Activated CD8-positive, alpha-beta memory T cell treated with anti-CD3 and anti-CD28 coated beads, Interleukin-2, amount 10 ng/mL, durations not matched to agents 7 days and 5 days (primary cell): ENCODE data around the gene FMNL1. TPM values are rescaled to one million over a fixed set of nuclear protein-coding genes. Genes with fewer than 3 reads are reported as not detected.

Source experiments
- ATAC-seq: fragments of 150-1000 bp; cut with Tn5 transposase; one replicate; pipeline ENCODE4 v1.10.0; 2021; ENCODE audit warnings: moderate library complexity
- CTCF ChIA-PET: fragments of 350-600 bp; sonication (Branson Sonifier 250); formaldehyde crosslinking; loops from one replicate; lab custom pipeline; 2021; ENCODE audit warnings: antibody characterized with exemption; lab: Charles Lee
- DNase-seq: peaks from one replicate; pipeline ENCODE4 v3.0.0-alpha.2; 2020
- H3K27ac Mint-ChIP-seq: one replicate; pipeline ENCODE4 v1.8.0; 2021; ENCODE audit warnings: mild to moderate bottlenecking, mixed read lengths
- H3K27me3 Mint-ChIP-seq: one replicate; pipeline ENCODE4 v1.8.0; 2021; ENCODE audit warnings: mixed read lengths
- H3K36me3 Mint-ChIP-seq: one replicate; pipeline ENCODE4 v1.8.0; 2021; ENCODE audit warnings: mild to moderate bottlenecking, mixed read lengths
- H3K4me1 Mint-ChIP-seq: one replicate; pipeline ENCODE4 v1.8.0; 2021; ENCODE audit warnings: mixed read lengths
- H3K4me3 Mint-ChIP-seq: one replicate; pipeline ENCODE4 v1.8.0; 2021; ENCODE audit warnings: mild to moderate bottlenecking, moderate library complexity, mixed read lengths
- H3K9me3 Mint-ChIP-seq: one replicate; pipeline ENCODE4 v1.8.0; 2022; ENCODE audit warnings: low read depth, mixed read lengths
- total RNA-seq, 2 experiments: library from RNA; stranded (reverse); gene quantifications; one replicate each; pipeline ENCODE4 v1.2.3, GENCODE V29; 2021

Gene FMNL1
- total RNA-seq, 2 experiments from 2014 or later, result 482 to 504 TPM

GRCh38 chr17:45224671-45225050 is 3.0 kb downstream of the FMNL1 start:
- H3K4me3 Mint-ChIP-seq, result peak overlapping the region; percentile 93
- DNase-seq (peak; percentile 71), ATAC-seq (no peak)
- H3K36me3 Mint-ChIP-seq, result peaks cover 53% of the 10 kb centered on the region
- H3K4me1 Mint-ChIP-seq, result peaks cover 49% of the 10 kb centered on the region
- no peaks in the 10 kb centered on the region for H3K9me3 Mint-ChIP-seq
- CTCF ChIA-PET, result interaction anchor here (0.6 to 12.6 kb wide), 9 partner anchors 10 to 454 kb away, joined by 3 to 386 read pairs (median 16); partner anchors contain the start of genes ACBD4 and HEXIM1
- peak overlapping the region; percentile 100 for H3K27ac Mint-ChIP-seq
- H3K27me3 Mint-ChIP-seq, result no peaks in the 10 kb centered on the region

- H3K36me3 Mint-ChIP-seq, result peaks cover 47% of the 10 kb centered on the region
Measured at GRCh38 chr17:45225051-45225700, 3.5 kb downstream of the FMNL1 start.

GRCh38 chr17:45225964-45226530 is 4.4 kb downstream of the FMNL1 start:
- Mint-ChIP-seq H3K27me3 (no peaks in the 10 kb centered on the region), H3K9me3 (no peaks in the 10 kb centered on the region), H3K36me3 (peaks cover 42% of the 10 kb centered on the region), H3K4me1 (peaks cover 52% of the 10 kb centered on the region), H3K4me3 (peak overlapping the region; percentile 93), H3K27ac (peak overlapping the region; percentile 100)
- peak; percentile 99 for DNase-seq
- ATAC-seq, result peak; percentile 62
- CTCF ChIA-PET, result interaction anchor here (0.6 to 12.6 kb wide), 14 partner anchors 9 to 183 kb away, joined by 3 to 386 read pairs (median 12); partner anchors contain the start of genes ACBD4, HEXIM1 and MAP3K14

More at GRCh38 chr17:45225051-45225700, 3.5 kb downstream of the FMNL1 start:
- CTCF ChIA-PET, result interaction anchor here (0.6 to 12.6 kb wide), 14 partner anchors 10 to 454 kb away, joined by 3 to 386 read pairs (median 12); partner anchors contain the start of genes ACBD4, HEXIM1 and MAP3K14
- peaks cover 49% of the 10 kb centered on the region for H3K4me1 Mint-ChIP-seq
- H3K27me3 Mint-ChIP-seq, result no peaks in the 10 kb centered on the region
- DNase-seq, result peak; percentile 72
- ATAC-seq, result no peak
- H3K9me3 Mint-ChIP-seq, result no peaks in the 10 kb centered on the region
- peak overlapping the region; percentile 93 for H3K4me3 Mint-ChIP-seq
- H3K27ac Mint-ChIP-seq, result peak overlapping the region; percentile 100

- Mint-ChIP-seq H3K4me1 (peaks cover 57% of the 10 kb centered on the region), H3K27me3 (no peaks in the 10 kb centered on the region), H3K9me3 (no peaks in the 10 kb centered on the region), H3K27ac (peak overlapping the region; percentile 100), H3K36me3 (peaks cover 42% of the 10 kb centered on the region), H3K4me3 (peak overlapping the region; percentile 93)
- CTCF ChIA-PET, result interaction anchor here (1.0 to 12.6 kb wide), 13 partner anchors 9 to 183 kb away, joined by 3 to 386 read pairs (median 13); partner anchors contain the start of genes ACBD4, HEXIM1 and MAP3K14
- DNase-seq (no peak), ATAC-seq (no peak)
Measured at GRCh38 chr17:45226576-45226975, 4.9 kb downstream of the FMNL1 start.

- Mint-ChIP-seq H3K27ac (peak overlapping the region; percentile 100), H3K9me3 (no peaks in the 10 kb centered on the region), H3K4me1 (peaks cover 64% of the 10 kb centered on the region), H3K36me3 (peaks cover 47% of the 10 kb centered on the region), H3K27me3 (no peaks in the 10 kb centered on the region), H3K4me3 (peak overlapping the region; percentile 93)
- CTCF ChIA-PET, result interaction anchor here (0.9 to 16.1 kb wide), 11 partner anchors 4 to 158 kb away, joined by 3 to 386 read pairs (median 18); partner anchors contain the start of genes ACBD4, FMNL1, HEXIM1 and MAP3K14
- peak; percentile 67 for DNase-seq
- no peak for ATAC-seq
Measured at GRCh38 chr17:45227101-45227925, 5.6 kb downstream of the FMNL1 start.

- ATAC-seq (no peak), DNase-seq (peak; percentile 57)
- peak overlapping the region; percentile 100 for H3K27ac Mint-ChIP-seq
- no peaks in the 10 kb centered on the region for H3K27me3 Mint-ChIP-seq
- H3K9me3 Mint-ChIP-seq, result no peaks in the 10 kb centered on the region
- peaks cover 70% of the 10 kb centered on the region for H3K4me1 Mint-ChIP-seq
- CTCF ChIA-PET, result interaction anchor here (0.9 to 16.1 kb wide), 9 partner anchors 5 to 93 kb away, joined by 3 to 386 read pairs (median 10); partner anchors contain the start of genes ACBD4, FMNL1, HEXIM1 and HEXIM2
- peak overlapping the region; percentile 93 for H3K4me3 Mint-ChIP-seq
- peaks cover 45% of the 10 kb centered on the region for H3K36me3 Mint-ChIP-seq
Measured at GRCh38 chr17:45227926-45228762, 6.5 kb downstream of the FMNL1 start.

- peaks cover 37% of the 10 kb centered on the region for H3K36me3 Mint-ChIP-seq
- ATAC-seq, result peak; percentile 47
- no peaks in the 10 kb centered on the region for H3K9me3 Mint-ChIP-seq
- peak overlapping the region; percentile 100 for H3K27ac Mint-ChIP-seq
- peaks cover 74% of the 10 kb centered on the region for H3K4me1 Mint-ChIP-seq
- CTCF ChIA-PET, result interaction anchor here (0.5 to 16.1 kb wide), 14 partner anchors 6 to 182 kb away, joined by 3 to 386 read pairs (median 4); partner anchors contain the start of genes ACBD4, FMNL1, HEXIM1 and HEXIM2
- peak overlapping the region; percentile 93 for H3K4me3 Mint-ChIP-seq
- DNase-seq, result peak; percentile 93
- H3K27me3 Mint-ChIP-seq, result no peaks in the 10 kb centered on the region
Measured at GRCh38 chr17:45228763-45229539, 7.3 kb downstream of the FMNL1 start.

GRCh38 chr17:45229681-45230409 is 8.2 kb downstream of the FMNL1 start:
- Mint-ChIP-seq H3K4me3 (peak overlapping the region; percentile 93), H3K27me3 (no peaks in the 10 kb centered on the region), H3K4me1 (peaks cover 82% of the 10 kb centered on the region), H3K36me3 (peaks cover 37% of the 10 kb centered on the region), H3K27ac (peak overlapping the region; percentile 100), H3K9me3 (no peaks in the 10 kb centered on the region)
- CTCF ChIA-PET, result interaction anchor here (0.5 to 16.1 kb wide), 12 partner anchors 7 to 183 kb away, joined by 3 to 386 read pairs (median 6); partner anchors contain the start of genes ACBD4, FMNL1, HEXIM1 and HEXIM2
- peak; percentile 55 for DNase-seq
- ATAC-seq, result no peak

GRCh38 chr17:45230410-45230786 is 8.7 kb downstream of the FMNL1 start:
- Mint-ChIP-seq H3K27ac (peak overlapping the region; percentile 100), H3K4me1 (peaks cover 84% of the 10 kb centered on the region), H3K9me3 (no peaks in the 10 kb centered on the region), H3K4me3 (no peak overlapping the region), H3K36me3 (peaks cover 37% of the 10 kb centered on the region), H3K27me3 (no peaks in the 10 kb centered on the region)
- no peak for DNase-seq
- CTCF ChIA-PET, result interaction anchor here (1.4 to 16.1 kb wide), 8 partner anchors 7 to 155 kb away, joined by 3 to 386 read pairs (median 8); partner anchors contain the start of genes ACBD4, FMNL1, HEXIM1 and MAP3K14
- no peak for ATAC-seq

- ATAC-seq (no peak), DNase-seq (no peak)
- H3K27ac Mint-ChIP-seq, result peak overlapping the region; percentile 100
- H3K9me3 Mint-ChIP-seq, result no peaks in the 10 kb centered on the region
- peaks cover 41% of the 10 kb centered on the region for H3K36me3 Mint-ChIP-seq
- peaks cover 84% of the 10 kb centered on the region for H3K4me1 Mint-ChIP-seq
- CTCF ChIA-PET, result interaction anchor here (0.6 to 16.1 kb wide), 9 partner anchors 8 to 154 kb away, joined by 3 to 386 read pairs (median 7); partner anchors contain the start of genes ACBD4, FMNL1 and HEXIM1
- H3K4me3 Mint-ChIP-seq, result no peak overlapping the region
- no peaks in the 10 kb centered on the region for H3K27me3 Mint-ChIP-seq
Measured at GRCh38 chr17:45230787-45231480, 9.2 kb downstream of the FMNL1 start.
